K562 (cell line): ENCODE results near the gene GALNT5. TPM values are rescaled to one million over a fixed set of nuclear protein-coding genes. Genes with fewer than 3 reads are reported as not detected.

Experiments used
- ATF1 ChIP-seq, 2 experiments: fragments of 450-650 bp in 1 of 2; IDR thresholded peaks; 2 replicates each; pipeline ENCODE4 v1.6.1; 2016; ENCODE audit warnings: missing compliant biosample characterization in 1 of 2, missing genetic modification characterization in 1 of 2
- CHAMP1 ChIP-seq: fragments of 450-650 bp; IDR thresholded peaks from 2 replicates; pipeline ENCODE4 v1.6.1; 2016; ENCODE audit warnings: mild to moderate bottlenecking
- ESRRB ChIP-seq: fragments of 250-450 bp; sonication (Bioruptor Pico); IDR thresholded peaks from 2 replicates; pipeline ENCODE4 v1.5.0; 2020; ENCODE audit warnings: mild to moderate bottlenecking, moderate library complexity, borderline replicate concordance
- GATA2 ChIP-seq: sonication (generic); formaldehyde crosslinking; IDR thresholded peaks from 2 replicates; pipeline ENCODE4 v1.4.0; 2020; ENCODE audit warnings: mild to moderate bottlenecking, missing genetic modification reagents
- KDM1A ChIP-seq, 2 experiments: fragments of 450-650 bp; IDR thresholded peaks; 2 replicates each; pipeline ENCODE4 v1.6.1; 2016; ENCODE audit warnings: mild to moderate bottlenecking in 2 of 2
- KDM5B ChIP-seq: fragments of 200-600 bp; sonication (generic); IDR thresholded peaks from 2 replicates; pipeline ENCODE4 v1.6.1; 2012; ENCODE audit warnings: low read depth, mild to moderate bottlenecking, moderate library complexity, low read length, control low read depth, inconsistent platforms; ENCODE audit not compliant: insufficient replicate concordance
- MAFK ChIP-seq: IDR thresholded peaks from 2 replicates; pipeline ENCODE4 v1.6.1; 2011; ENCODE audit warnings: low read length, improper control_type of control experiment
- MIER1 ChIP-seq: fragments of 450-650 bp; IDR thresholded peaks from 2 replicates; pipeline ENCODE4 v1.6.1; 2016; ENCODE audit warnings: antibody characterized with exemption, mild to moderate bottlenecking, low read depth
- NFIC ChIP-seq: fragments of 450-650 bp; IDR thresholded peaks from 2 replicates; pipeline ENCODE4 v1.6.1; 2017; ENCODE audit warnings: mild to moderate bottlenecking, inconsistent platforms
- POLR2A ChIP-seq: fragments of 450-650 bp; conservative IDR thresholded peaks from 2 replicates; pipeline ENCODE4 v1.6.1; 2016
- RUNX1 ChIP-seq: sonication (generic); IDR thresholded peaks from 2 replicates; pipeline ENCODE4 v1.6.1; 2016; ENCODE audit warnings: antibody characterized with exemption, low read depth
- SNAPC5 ChIP-seq: fragments of 250-450 bp; sonication (Bioruptor Pico); IDR thresholded peaks from 2 replicates; pipeline ENCODE4 v1.8.0; 2021; ENCODE audit warnings: moderate library complexity, mild to moderate bottlenecking, inconsistent platforms
- TCF7 ChIP-seq: sonication (generic); IDR thresholded peaks from 2 replicates; pipeline ENCODE4 v1.6.1; 2016; ENCODE audit warnings: antibody characterized with exemption, borderline replicate concordance
- TEAD4 ChIP-seq, 2 experiments: sonication (generic) in 1 of 2; formaldehyde crosslinking in 1 of 2; IDR thresholded peaks; 2 replicates each; pipeline versions ENCODE4 v1.6.1 to v1.8.0; 2012 to 2022; ENCODE audit warnings: borderline replicate concordance in 1 of 2, inconsistent platforms in 1 of 2, low read length in 1 of 2, mild to moderate bottlenecking in 1 of 2, missing genetic modification reagents in 1 of 2
- THRAP3 ChIP-seq: fragments of 450-650 bp; IDR thresholded peaks from 2 replicates; pipeline ENCODE4 v1.6.1; 2016; ENCODE audit warnings: mild to moderate bottlenecking, inconsistent platforms, borderline replicate concordance
- ZNF224 ChIP-seq: sonication (generic); formaldehyde crosslinking; IDR thresholded peaks from 2 replicates; pipeline ENCODE4 v1.8.0; 2022; ENCODE audit warnings: mild to moderate bottlenecking, missing genetic modification reagents
- ZNF239 ChIP-seq: fragments of 250-450 bp; sonication (Bioruptor Pico); IDR thresholded peaks from 2 replicates; pipeline ENCODE4 v1.4.0; 2020; ENCODE audit warnings: mild to moderate bottlenecking
- ZNF282 ChIP-seq: sonication (generic); formaldehyde crosslinking; IDR thresholded peaks from 2 replicates; pipeline ENCODE4 v1.8.1; 2023; ENCODE audit warnings: missing genetic modification reagents
- ZNF644 ChIP-seq: fragments of 200-800 bp; sonication (Bioruptor generic); IDR thresholded peaks from 2 replicates; pipeline ENCODE4 v1.6.1; 2016; ENCODE audit warnings: low read depth, missing genetic modification characterization, missing compliant biosample characterization
- polyA plus RNA-seq, 8 experiments: library from polyadenylated mRNA; depleted of rRNA in 4 of 8; stranded (reverse) in 5 of 8; unstranded in 3 of 8; fragments of >200 nt; fragmentation: Nextera tagmentation in 2 of 8; fragmentation: Illumina TruSeq in 1 of 8; extraction: Ambion mirVana in 2 of 8; extraction: Trizol in 1 of 8; gene quantifications; 2 replicates each; pipeline versions ENCODE4 v1.2.1 to v1.2.3, GENCODE V29; 2011 to 2014; ENCODE audit warnings: inconsistent platforms in 1 of 8, missing spikeins in 1 of 8
- total RNA-seq, 7 experiments: library from RNA; depleted of rRNA in 6 of 7; stranded (reverse); fragments of >200 nt in 6 of 7; fragmentation: Illumina TruSeq in 2 of 7; extraction: Trizol in 2 of 7; gene quantifications; 2 replicates each; pipeline versions ENCODE4 v1.2.1 to v1.2.3, GENCODE V29; 2011 to 2021; ENCODE audit warnings: low replicate concordance in 1 of 7
- TF ChIP-seq, protein P1 (sequence below): fragments of 450-650 bp; IDR thresholded peaks from 2 replicates; pipeline ENCODE4 v1.6.1; 2017; ENCODE audit warnings: antibody characterized with exemption
- TF ChIP-seq, protein P2 (sequence below), 2 experiments: fragments of 150-350 bp in 1 of 2; IDR thresholded peaks; 2 replicates each; pipeline ENCODE4 v1.6.1; 2012 to 2016; ENCODE audit warnings: low read depth in 2 of 2, low read length in 2 of 2, mild to moderate bottlenecking in 1 of 2, moderate library complexity in 1 of 2

GALNT5 gene
- total and polyA plus RNA-seq, 9 of the 15 experiments (the other 6 are each of a cell fraction or from before 2014, with no cell fraction given): 21.6 to 73.0 (median 54.7) TPM

DNA sequence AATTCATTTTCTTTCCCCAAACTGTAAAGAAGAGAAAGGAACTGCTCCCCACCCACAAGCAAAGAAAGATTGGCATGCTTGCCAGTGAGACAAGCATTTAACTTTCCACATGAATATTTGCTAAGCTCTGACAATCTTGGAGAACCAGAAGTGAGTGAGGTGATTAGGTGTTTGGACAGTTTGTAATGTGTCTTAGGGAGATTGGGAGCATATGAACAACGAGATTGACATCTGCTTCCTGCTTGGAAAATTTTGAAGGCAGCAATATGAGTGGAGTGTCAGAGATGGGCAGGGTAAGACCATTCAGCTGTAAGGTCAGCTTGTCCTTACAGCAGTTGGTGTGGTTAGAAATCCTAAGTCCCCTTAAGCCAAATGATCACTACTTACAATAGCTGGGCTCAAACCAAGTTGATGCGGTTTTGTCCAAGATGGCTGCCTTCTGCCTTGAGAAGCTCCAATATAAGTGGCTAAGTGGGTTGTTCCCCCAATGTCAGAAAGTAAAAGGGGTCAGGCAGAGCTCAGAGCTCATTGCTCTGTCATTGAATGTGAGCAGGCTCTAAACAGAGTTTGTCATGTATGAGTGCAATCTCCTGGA, 36.0 kb upstream of the GALNT5 start (continued):
- TF ChIP-seq SNAPC5 (CRISPR knock-in tag): no peak
- no peak for TF ChIP-seq THRAP3
- TF ChIP-seq KDM1A (IDR thresholded peaks at IDR 0.05): peak; percentile 94 to 95
- TF ChIP-seq ZNF224: no peak
- TF ChIP-seq TEAD4 (IDR thresholded peaks at IDR 0.05; ENCODE audit: low read length): peak; percentile 99
- TF ChIP-seq TEAD4 (CRISPR knock-in tag; IDR thresholded peaks at IDR 0.05; ENCODE audit: borderline replicate concordance): no peak
- TF ChIP-seq TCF7: no peak
- no peak for TF ChIP-seq ZNF239 (CRISPR knock-in tag)
- no peak for TF ChIP-seq ZNF282 (CRISPR knock-in tag)
- no peak for TF ChIP-seq ATF1 (CRISPR knock-in tag; IDR thresholded peaks at IDR 0.05)
- 0 out of 2 replicates have a peak, but pooled peaks have one; percentile 40 for TF ChIP-seq ATF1 (tag; IDR thresholded peaks at IDR 0.05)
- peak; percentile 98 for TF ChIP-seq GATA2 (CRISPR knock-in tag)
- TF ChIP-seq MIER1: peak; percentile 72; the same call in 1 of the 2 replicates
- TF ChIP-seq, protein P1, sequence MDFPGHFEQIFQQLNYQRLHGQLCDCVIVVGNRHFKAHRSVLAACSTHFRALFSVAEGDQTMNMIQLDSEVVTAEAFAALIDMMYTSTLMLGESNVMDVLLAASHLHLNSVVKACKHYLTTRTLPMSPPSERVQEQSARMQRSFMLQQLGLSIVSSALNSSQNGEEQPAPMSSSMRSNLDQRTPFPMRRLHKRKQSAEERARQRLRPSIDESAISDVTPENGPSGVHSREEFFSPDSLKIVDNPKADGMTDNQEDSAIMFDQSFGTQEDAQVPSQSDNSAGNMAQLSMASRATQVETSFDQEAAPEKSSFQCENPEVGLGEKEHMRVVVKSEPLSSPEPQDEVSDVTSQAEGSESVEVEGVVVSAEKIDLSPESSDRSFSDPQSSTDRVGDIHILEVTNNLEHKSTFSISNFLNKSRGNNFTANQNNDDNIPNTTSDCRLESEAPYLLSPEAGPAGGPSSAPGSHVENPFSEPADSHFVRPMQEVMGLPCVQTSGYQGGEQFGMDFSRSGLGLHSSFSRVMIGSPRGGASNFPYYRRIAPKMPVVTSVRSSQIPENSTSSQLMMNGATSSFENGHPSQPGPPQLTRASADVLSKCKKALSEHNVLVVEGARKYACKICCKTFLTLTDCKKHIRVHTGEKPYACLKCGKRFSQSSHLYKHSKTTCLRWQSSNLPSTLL: no peak
- TF ChIP-seq ZNF644: peak; percentile 73
- no peak; the same call in 1 of the 2 replicates for TF ChIP-seq RUNX1
- TF ChIP-seq NFIC: peak; percentile 95
- no peak for TF ChIP-seq MAFK
- peak; percentile 93 for TF ChIP-seq CHAMP1
- no peak for TF ChIP-seq KDM5B
- TF ChIP-seq ESRRB (CRISPR knock-in tag): no peak
- TF ChIP-seq POLR2A: peak; percentile 39; the same call in 1 of the 2 replicates
- TF ChIP-seq, protein P2, sequence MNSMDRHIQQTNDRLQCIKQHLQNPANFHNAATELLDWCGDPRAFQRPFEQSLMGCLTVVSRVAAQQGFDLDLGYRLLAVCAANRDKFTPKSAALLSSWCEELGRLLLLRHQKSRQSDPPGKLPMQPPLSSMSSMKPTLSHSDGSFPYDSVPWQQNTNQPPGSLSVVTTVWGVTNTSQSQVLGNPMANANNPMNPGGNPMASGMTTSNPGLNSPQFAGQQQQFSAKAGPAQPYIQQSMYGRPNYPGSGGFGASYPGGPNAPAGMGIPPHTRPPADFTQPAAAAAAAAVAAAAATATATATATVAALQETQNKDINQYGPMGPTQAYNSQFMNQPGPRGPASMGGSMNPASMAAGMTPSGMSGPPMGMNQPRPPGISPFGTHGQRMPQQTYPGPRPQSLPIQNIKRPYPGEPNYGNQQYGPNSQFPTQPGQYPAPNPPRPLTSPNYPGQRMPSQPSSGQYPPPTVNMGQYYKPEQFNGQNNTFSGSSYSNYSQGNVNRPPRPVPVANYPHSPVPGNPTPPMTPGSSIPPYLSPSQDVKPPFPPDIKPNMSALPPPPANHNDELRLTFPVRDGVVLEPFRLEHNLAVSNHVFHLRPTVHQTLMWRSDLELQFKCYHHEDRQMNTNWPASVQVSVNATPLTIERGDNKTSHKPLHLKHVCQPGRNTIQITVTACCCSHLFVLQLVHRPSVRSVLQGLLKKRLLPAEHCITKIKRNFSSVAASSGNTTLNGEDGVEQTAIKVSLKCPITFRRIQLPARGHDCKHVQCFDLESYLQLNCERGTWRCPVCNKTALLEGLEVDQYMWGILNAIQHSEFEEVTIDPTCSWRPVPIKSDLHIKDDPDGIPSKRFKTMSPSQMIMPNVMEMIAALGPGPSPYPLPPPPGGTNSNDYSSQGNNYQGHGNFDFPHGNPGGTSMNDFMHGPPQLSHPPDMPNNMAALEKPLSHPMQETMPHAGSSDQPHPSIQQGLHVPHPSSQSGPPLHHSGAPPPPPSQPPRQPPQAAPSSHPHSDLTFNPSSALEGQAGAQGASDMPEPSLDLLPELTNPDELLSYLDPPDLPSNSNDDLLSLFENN (IDR thresholded peaks at IDR 0.05; ENCODE audit: low read depth in 2 of 2, low read length in 2 of 2): peak in 1 of 2 experiments; percentile 95; a peak in 2 of 4 replicates
